HL-60 (cell line): ENCODE data around the gene COL20A1.
A peak's percentile ranks its signal among the peaks of the same experiment; 100 is the strongest.
"Not testable (repeated sequence)": the region's sequence is repeated elsewhere in the genome, so short reads cannot be mapped to it uniquely, and the experiment has no call there.

Experiments used
- DNase-seq, 2 experiments: peaks; one replicate each; pipeline ENCODE4 v3.0.0-alpha.2; 2010 to 2020; ENCODE audit warnings: low read depth in 1 of 2, low spot score in 1 of 2
- H3K27ac ChIP-seq: fragments of 250-450 bp; sonication (Bioruptor Pico); replicated peaks from 2 replicates; pipeline ENCODE4 v1.5.1; 2020; ENCODE audit warnings: mild to moderate bottlenecking, moderate library complexity
- H3K27me3 ChIP-seq: fragments of 250-450 bp; sonication (Bioruptor Pico); 2 replicates; pipeline ENCODE4 v1.5.1; 2021; ENCODE audit warnings: mild to moderate bottlenecking, moderate library complexity; ENCODE audit not compliant: insufficient read depth, poor library complexity, severe bottlenecking
- H3K4me3 ChIP-seq: replicated peaks from 2 replicates; pipeline ENCODE4 v1.5.1; 2011; ENCODE audit warnings: mild to moderate bottlenecking, control low read depth, low read length; ENCODE audit not compliant: insufficient read depth
- CTCF ChIP-seq: IDR thresholded peaks from one replicate; pipeline ENCODE4 v1.5.1; 2011; ENCODE audit warnings: low read length, control low read depth, inconsistent platforms; ENCODE audit not compliant: insufficient read depth
- GABPA ChIP-seq: IDR thresholded peaks from 2 replicates; pipeline ENCODE4 v1.6.1; 2012; ENCODE audit warnings: low read depth
- POLR2AphosphoS5 ChIP-seq: IDR thresholded peaks from 2 replicates; pipeline ENCODE4 v1.6.1; 2012; ENCODE audit warnings: low read depth
- REST ChIP-seq: IDR thresholded peaks from 2 replicates; pipeline ENCODE4 v1.6.1; 2012; ENCODE audit warnings: low read depth; ENCODE audit not compliant: insufficient replicate concordance
- SPI1 ChIP-seq: IDR thresholded peaks from 2 replicates; pipeline ENCODE4 v1.6.1; 2012; ENCODE audit warnings: low read depth, mild to moderate bottlenecking, borderline replicate concordance

The COL20A1 gene

GRCh38 chr20:63379296-63379695 is 86.3 kb downstream of the COL20A1 start:
- H3K27ac ChIP-seq, result no peak overlapping the region
- TF ChIP-seq REST, result no peak
- TF ChIP-seq POLR2AphosphoS5, result no peak
- TF ChIP-seq CTCF, result no peak
- TF ChIP-seq SPI1, result no peak
- no peak for TF ChIP-seq GABPA
- H3K4me3 ChIP-seq, result no peak overlapping the region
- no peak for DNase-seq
- peaks cover 14% of the 10 kb centered on the region for H3K27me3 ChIP-seq

GRCh38 chr20:63379872-63380271 is 86.9 kb downstream of the COL20A1 start:
- not testable (repeated sequence) for H3K4me3 ChIP-seq, DNase-seq

GRCh38 chr20:63380346-63380870 is 87.4 kb downstream of the COL20A1 start:
- Histone ChIP-seq H3K27ac (no peak overlapping the region), H3K4me3 (no peak overlapping the region), H3K27me3 (peaks cover 14% of the 10 kb centered on the region)
- TF ChIP-seq GABPA, result no peak
- TF ChIP-seq SPI1, result no peak
- no peak for TF ChIP-seq CTCF
- TF ChIP-seq REST, result no peak
- TF ChIP-seq POLR2AphosphoS5, result no peak
- no peak for DNase-seq

More at GRCh38 chr20:63379872-63380271, 86.9 kb downstream of the COL20A1 start:
- H3K27ac ChIP-seq, result not testable (repeated sequence)
- H3K27me3 ChIP-seq, result peaks cover 14% of the 10 kb centered on the region

GRCh38 chr20:63381781-63382431 is 88.9 kb downstream of the COL20A1 start:
- Histone ChIP-seq H3K27me3 (peaks cover 14% of the 10 kb centered on the region), H3K4me3 (no peak overlapping the region), H3K27ac (no peak overlapping the region)
- no peak for DNase-seq
- TF ChIP-seq CTCF (peak; percentile 70), GABPA (no peak)
